Endothelial cell of hepatic sinusoid (primary cell): ENCODE data around the gene CD300H.

Source experiments
- in situ Hi-C: cut with HindIII; loops from 2 replicates; pipeline ENCODE4 v1.10.0; 2017; ENCODE audit warnings: low sequenced_read_pairs

CD300H gene

GRCh38 chr17:74567397-74567796, at the start of gene CD300H:
CD300H (minus strand) TSS chr17:74567509.
- in situ Hi-C loops = no loop called here

GRCh38 chr17:74616696-74617095, 49.4 kb upstream of the CD300H start:
- in situ Hi-C loops = loop anchor here (5.0 kb wide), 1 partner anchor 44 kb away; no protein-coding TSS in a partner anchor

GRCh38 chr17:74612046-74612445, 44.7 kb upstream of the CD300H start:
- in situ Hi-C loops = no loop called here

- in situ Hi-C loops = no loop called here
Observed at GRCh38 chr17:74610108-74610507, 42.8 kb upstream of the CD300H start.

- in situ Hi-C loops = no loop called here
Observed at GRCh38 chr17:74608511-74608910, 41.2 kb upstream of the CD300H start.

- in situ Hi-C loops = no loop called here
Observed at GRCh38 chr17:74607221-74607620, 39.9 kb upstream of the CD300H start.

GRCh38 chr17:74606050-74606449, 38.7 kb upstream of the CD300H start:
- in situ Hi-C loops = no loop called here

GRCh38 chr17:74605361-74605760, 38.1 kb upstream of the CD300H start:
- in situ Hi-C loops = no loop called here

GRCh38 chr17:74604761-74605160, 37.5 kb upstream of the CD300H start:
- in situ Hi-C loops = no loop called here

GRCh38 chr17:74604200-74604599, 36.9 kb upstream of the CD300H start:
- in situ Hi-C loops = no loop called here

- in situ Hi-C loops = no loop called here
Observed at GRCh38 chr17:74603746-74604145, 36.4 kb upstream of the CD300H start.

GRCh38 chr17:74603037-74603635, 35.8 kb upstream of the CD300H start:
- in situ Hi-C loops = no loop called here

- in situ Hi-C loops = no loop called here
Observed at GRCh38 chr17:74601944-74602572, 34.7 kb upstream of the CD300H start.

GRCh38 chr17:74599448-74599939, 32.2 kb upstream of the CD300H start:
- in situ Hi-C loops = no loop called here

GRCh38 chr17:74599023-74599399, 31.7 kb upstream of the CD300H start:
- in situ Hi-C loops = no loop called here

GRCh38 chr17:74598346-74599022, 31.2 kb upstream of the CD300H start:
- in situ Hi-C loops = no loop called here

GRCh38 chr17:74597069-74597790, 29.9 kb upstream of the CD300H start:
- in situ Hi-C loops = no loop called here

- in situ Hi-C loops = no loop called here
Observed at GRCh38 chr17:74595037-74595750, 27.9 kb upstream of the CD300H start.

GRCh38 chr17:74592087-74592990, 25.0 kb upstream of the CD300H start, which contains the start of gene CD300LD:
CD300LD (minus strand) TSS chr17:74592283; CDS start chr17:74592202, 81 bp downstream.
- in situ Hi-C loops = no loop called here

GRCh38 chr17:74591503-74591902, 24.2 kb upstream of the CD300H start:
- in situ Hi-C loops = no loop called here
